ENCODE results near the gene APLP2.
"Not testable (repeated sequence)": the region's sequence is repeated elsewhere in the genome, so short reads cannot be mapped to it uniquely, and the experiment has no call there.

Gene APLP2

DNA sequence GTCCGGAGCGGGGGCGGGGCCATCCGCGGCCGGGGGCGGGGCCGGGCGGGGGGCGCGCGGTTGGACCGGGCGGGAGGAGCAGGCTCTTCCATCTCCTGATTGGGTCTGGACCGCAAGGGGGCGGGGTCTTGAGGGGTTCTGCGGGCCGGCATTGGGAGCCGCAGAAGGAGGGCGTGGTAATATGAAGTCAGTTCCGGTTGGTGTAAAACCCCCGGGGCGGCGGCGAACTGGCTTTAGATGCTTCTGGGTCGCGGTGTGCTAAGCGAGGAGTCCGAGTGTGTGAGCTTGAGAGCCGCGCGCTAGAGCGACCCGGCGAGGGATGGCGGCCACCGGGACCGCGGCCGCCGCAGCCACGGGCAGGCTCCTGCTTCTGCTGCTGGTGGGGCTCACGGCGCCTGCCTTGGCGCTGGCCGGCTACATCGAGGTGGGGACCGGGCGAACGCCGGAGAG lies at the start of gene APLP2:
TSS of gene APLP2 (plus strand) at position 236 of the 450 bp plus-strand sequence. CDS start at position 320, 84 bp downstream.
- no peaks in the 10 kb centered on the region for H3K36me3 Mint-ChIP-seq
- peak; percentile 90 for ATAC-seq (ENCODE audit: low read depth)
- H3K4me3 Mint-ChIP-seq: peak within 1 kb of the TSS; percentile 97
- H3K9me3 Mint-ChIP-seq: no peaks in the 10 kb centered on the region
- peak within 1 kb of the TSS; percentile 84 for H3K27ac Mint-ChIP-seq
- peaks cover 18% of the 10 kb centered on the region for H3K4me1 Mint-ChIP-seq
- DNase-seq (ENCODE audit: low spot score in 2 of 2): peak; percentile 90 to 97
- H3K27me3 Mint-ChIP-seq: peaks cover 8% of the 10 kb centered on the region

GRCh38 chr11:130020323-130020722 lies 49.4 kb upstream of the APLP2 start:
- ATAC-seq (ENCODE audit: low read depth): no peak
- peaks cover 28% of the 10 kb centered on the region for H3K27me3 Mint-ChIP-seq
- no peak for DNase-seq (ENCODE audit: low spot score in 2 of 2)
- peaks cover 3% of the 10 kb centered on the region for H3K9me3 Mint-ChIP-seq
- no peak overlapping the region for H3K4me3 Mint-ChIP-seq
- no peak overlapping the region for H3K27ac Mint-ChIP-seq
- peaks cover 11% of the 10 kb centered on the region for H3K4me1 Mint-ChIP-seq
- H3K36me3 Mint-ChIP-seq: peaks cover 3% of the 10 kb centered on the region

- H3K36me3 Mint-ChIP-seq; ATAC-seq (ENCODE audit: low read depth); DNase-seq (ENCODE audit: low spot score in 2 of 2); H3K9me3 Mint-ChIP-seq; H3K27ac Mint-ChIP-seq; H3K4me3 Mint-ChIP-seq: not testable (repeated sequence)
- Mint-ChIP-seq H3K27me3 (peaks cover 21% of the 10 kb centered on the region), H3K4me1 (peaks cover 11% of the 10 kb centered on the region)
Observed at GRCh38 chr11:130021606-130022005, 48.1 kb upstream of the APLP2 start.

DNA sequence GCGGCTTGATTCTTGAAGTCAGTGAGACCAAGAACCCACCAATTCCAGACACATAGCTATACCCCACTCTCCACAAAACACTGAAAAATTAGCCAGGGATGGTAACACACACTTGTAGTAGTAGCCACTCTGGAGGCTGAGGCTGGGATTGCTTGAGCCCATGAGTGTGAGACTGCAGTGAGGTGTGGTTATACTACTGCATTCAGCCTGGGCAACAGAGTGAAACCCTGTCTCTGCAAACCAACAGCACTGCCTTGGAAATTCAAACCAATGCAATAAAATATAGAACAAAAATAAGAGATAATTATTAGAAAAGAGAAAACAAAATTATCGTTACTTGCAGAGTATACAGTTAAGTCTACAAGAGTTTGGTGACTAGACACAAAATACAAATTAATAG lies 46.9 kb upstream of the APLP2 start:
- no peaks in the 10 kb centered on the region for H3K36me3 Mint-ChIP-seq
- H3K4me3 Mint-ChIP-seq: no peak overlapping the region
- ATAC-seq (ENCODE audit: low read depth): no peak
- H3K4me1 Mint-ChIP-seq: peaks cover 11% of the 10 kb centered on the region
- H3K27ac Mint-ChIP-seq: no peak overlapping the region
- DNase-seq (ENCODE audit: low spot score in 2 of 2): no peak
- H3K27me3 Mint-ChIP-seq: peaks cover 24% of the 10 kb centered on the region
- no peaks in the 10 kb centered on the region for H3K9me3 Mint-ChIP-seq

DNA sequence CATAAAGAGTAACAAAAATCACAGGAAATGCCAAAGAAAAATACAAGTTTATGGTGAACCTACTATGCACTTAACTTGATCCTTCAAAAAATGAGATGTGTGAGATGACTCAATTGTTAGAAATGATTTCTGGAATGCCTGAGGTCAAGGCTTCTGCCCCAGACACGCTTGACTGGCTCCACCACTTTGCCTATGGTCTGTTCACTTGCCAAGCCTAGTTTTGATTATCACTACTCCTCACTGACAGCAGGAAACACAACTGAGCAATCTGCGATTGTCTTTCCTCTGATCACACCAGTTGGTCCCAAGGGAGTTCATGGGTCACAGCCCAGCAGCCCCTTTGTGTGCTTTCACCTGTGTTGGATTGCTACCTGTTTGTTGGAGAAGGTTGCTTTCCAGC lies 46.5 kb upstream of the APLP2 start:
- ATAC-seq (ENCODE audit: low read depth): peak; percentile 98
- no peak overlapping the region for H3K27ac Mint-ChIP-seq
- H3K9me3 Mint-ChIP-seq: no peaks in the 10 kb centered on the region
- DNase-seq (ENCODE audit: low spot score in 2 of 2): peak; percentile 33 to 38
- H3K4me3 Mint-ChIP-seq: no peak overlapping the region
- peaks cover 27% of the 10 kb centered on the region for H3K27me3 Mint-ChIP-seq
- no peaks in the 10 kb centered on the region for H3K36me3 Mint-ChIP-seq
- H3K4me1 Mint-ChIP-seq: peaks cover 11% of the 10 kb centered on the region

GRCh38 chr11:130024361-130024760 lies 45.3 kb upstream of the APLP2 start:
- no peak overlapping the region for H3K4me3 Mint-ChIP-seq
- ATAC-seq (ENCODE audit: low read depth) (no peak), DNase-seq (ENCODE audit: low spot score in 2 of 2) (no peak)
- no peak overlapping the region for H3K27ac Mint-ChIP-seq
- H3K36me3 Mint-ChIP-seq: no peaks in the 10 kb centered on the region
- peaks cover 11% of the 10 kb centered on the region for H3K4me1 Mint-ChIP-seq
- peaks cover 28% of the 10 kb centered on the region for H3K27me3 Mint-ChIP-seq
- H3K9me3 Mint-ChIP-seq: no peaks in the 10 kb centered on the region

GRCh38 chr11:130025371-130025770 lies 44.3 kb upstream of the APLP2 start:
- no peak overlapping the region for H3K4me3 Mint-ChIP-seq
- no peaks in the 10 kb centered on the region for H3K9me3 Mint-ChIP-seq
- peaks cover 28% of the 10 kb centered on the region for H3K27me3 Mint-ChIP-seq
- H3K36me3 Mint-ChIP-seq: no peaks in the 10 kb centered on the region
- peaks cover 11% of the 10 kb centered on the region for H3K4me1 Mint-ChIP-seq
- ATAC-seq (ENCODE audit: low read depth) (no peak), DNase-seq (ENCODE audit: low spot score in 2 of 2) (no peak)
- no peak overlapping the region for H3K27ac Mint-ChIP-seq

DNA sequence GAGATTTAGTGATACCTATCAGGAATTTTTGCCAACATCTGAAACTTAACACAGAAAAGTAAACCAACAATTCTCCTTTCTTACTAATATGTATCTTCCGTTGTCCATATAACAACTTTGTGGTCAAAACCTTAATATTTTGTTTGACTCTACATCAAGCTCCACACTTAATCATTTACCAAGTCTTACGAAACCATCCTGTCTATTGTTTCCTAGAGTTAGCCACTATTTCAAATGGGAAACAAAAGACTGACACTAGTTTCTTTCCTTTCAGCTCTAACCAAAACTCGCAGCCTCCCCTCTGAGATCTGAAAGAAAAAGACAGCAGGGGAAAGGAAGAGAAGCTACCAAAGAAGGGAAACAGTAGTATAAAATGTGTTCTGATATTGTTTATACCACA lies 40.6 kb upstream of the APLP2 start:
- Mint-ChIP-seq H3K27me3 (peaks cover 22% of the 10 kb centered on the region), H3K4me1 (no peaks in the 10 kb centered on the region), H3K4me3 (no peak overlapping the region), H3K36me3 (no peaks in the 10 kb centered on the region), H3K27ac (no peak overlapping the region), H3K9me3 (no peaks in the 10 kb centered on the region)
- no peak for ATAC-seq (ENCODE audit: low read depth)
- no peak for DNase-seq (ENCODE audit: low spot score in 2 of 2)

DNA sequence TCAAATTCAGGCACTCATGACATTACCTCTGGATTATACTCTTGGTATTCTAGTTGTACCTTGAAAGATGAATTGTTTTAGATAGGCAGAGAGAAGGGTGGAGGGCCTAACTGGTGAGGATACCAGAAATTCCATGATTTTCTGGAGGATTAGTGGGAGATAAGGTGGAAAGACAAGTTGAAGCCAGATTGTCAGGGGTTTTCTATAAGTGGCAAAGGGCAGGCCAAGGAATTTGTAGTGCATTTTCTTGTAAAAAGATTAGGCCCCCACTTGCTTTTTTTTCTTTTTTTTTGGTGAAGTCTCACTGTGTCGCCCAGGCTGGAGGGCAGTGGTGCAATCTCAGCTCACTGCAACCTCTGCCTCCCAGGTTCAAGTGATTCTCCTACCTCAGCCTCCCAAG lies 38.6 kb upstream of the APLP2 start:
- Mint-ChIP-seq H3K4me3 (no peak overlapping the region), H3K36me3 (no peaks in the 10 kb centered on the region)

DNA sequence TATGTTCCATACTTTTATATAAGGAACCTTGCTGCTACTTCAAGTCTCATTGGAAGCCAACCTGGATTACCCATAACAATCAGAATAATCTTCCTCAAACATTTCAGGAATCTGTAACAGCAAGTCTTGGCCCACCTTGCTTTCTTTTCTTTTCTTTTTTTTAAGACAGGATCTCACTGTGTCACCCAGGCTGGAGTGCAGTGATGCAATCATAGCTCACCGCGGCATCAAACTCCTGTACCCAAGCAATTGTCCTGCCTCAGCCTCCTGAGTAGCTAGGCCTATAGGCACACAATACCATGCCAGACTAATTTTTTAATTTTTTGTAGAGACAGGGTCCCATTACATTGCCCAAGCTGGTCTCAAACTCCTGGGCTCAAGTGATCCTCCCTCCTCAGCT lies 37.7 kb upstream of the APLP2 start:
- no peaks in the 10 kb centered on the region for H3K36me3 Mint-ChIP-seq
- H3K4me1 Mint-ChIP-seq: no peaks in the 10 kb centered on the region
- H3K9me3 Mint-ChIP-seq: no peaks in the 10 kb centered on the region
- ATAC-seq (ENCODE audit: low read depth) (no peak), DNase-seq (ENCODE audit: low spot score in 2 of 2) (no peak)
- H3K27me3 Mint-ChIP-seq: peaks cover 24% of the 10 kb centered on the region
- H3K4me3 Mint-ChIP-seq: no peak overlapping the region
- no peak overlapping the region for H3K27ac Mint-ChIP-seq

More for the DNA sequence above, 38.6 kb upstream of the APLP2 start:
- H3K27me3 Mint-ChIP-seq: peaks cover 21% of the 10 kb centered on the region
- no peak for DNase-seq (ENCODE audit: low spot score in 2 of 2)
- H3K4me1 Mint-ChIP-seq: no peaks in the 10 kb centered on the region
- no peaks in the 10 kb centered on the region for H3K9me3 Mint-ChIP-seq
- no peak overlapping the region for H3K27ac Mint-ChIP-seq
- ATAC-seq (ENCODE audit: low read depth): no peak

DNA sequence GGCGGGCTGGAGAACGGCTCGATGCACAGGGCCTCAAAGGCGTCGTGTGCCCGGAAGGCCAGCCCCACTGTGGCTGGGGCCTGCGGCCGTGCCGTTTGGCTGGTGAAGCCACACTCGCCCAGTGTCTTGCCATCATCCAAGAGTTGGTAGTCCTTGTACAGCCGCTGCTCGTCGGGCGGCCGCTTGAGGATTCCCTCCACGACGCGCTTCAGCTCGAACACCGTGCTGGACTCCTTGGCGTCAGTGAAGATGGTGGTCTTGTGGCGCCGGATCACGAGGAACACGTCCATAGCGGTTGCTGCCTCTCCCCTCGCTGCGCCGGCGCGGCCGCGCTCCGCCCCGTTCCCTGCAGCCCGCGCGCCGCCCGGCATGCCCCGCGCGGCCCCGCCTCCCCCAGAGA lies 36.8 kb upstream of the APLP2 start:
- no peaks in the 10 kb centered on the region for H3K36me3 Mint-ChIP-seq
- no peak overlapping the region for H3K4me3 Mint-ChIP-seq
- H3K27me3 Mint-ChIP-seq: peaks cover 21% of the 10 kb centered on the region
- H3K27ac Mint-ChIP-seq: no peak overlapping the region
- ATAC-seq (ENCODE audit: low read depth) (no peak), DNase-seq (ENCODE audit: low spot score in 2 of 2) (no peak)
- H3K9me3 Mint-ChIP-seq: no peaks in the 10 kb centered on the region
- no peaks in the 10 kb centered on the region for H3K4me1 Mint-ChIP-seq

DNA sequence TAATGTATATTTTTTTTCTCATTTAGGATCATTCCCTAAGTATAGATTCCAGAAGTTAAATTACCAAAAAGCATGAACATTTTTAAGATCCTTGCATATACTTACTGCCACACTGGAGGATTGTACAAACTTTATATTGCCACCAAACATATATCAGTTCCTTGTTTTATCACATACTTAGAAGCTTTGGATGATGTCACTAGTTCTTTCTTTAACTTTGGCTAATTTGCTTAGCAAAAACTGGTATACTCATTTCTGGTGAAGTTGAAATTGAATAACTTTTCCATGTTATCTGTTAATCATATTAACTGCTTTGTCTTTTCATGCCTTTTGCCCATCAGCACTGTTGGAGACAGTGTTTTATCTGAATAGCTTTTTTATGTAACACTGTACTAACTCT lies 35.5 kb upstream of the APLP2 start:
- no peaks in the 10 kb centered on the region for H3K4me1 Mint-ChIP-seq
- DNase-seq (ENCODE audit: low spot score in 2 of 2): no peak

GRCh38 chr11:130037058-130037457 lies 32.6 kb upstream of the APLP2 start:
- DNase-seq (ENCODE audit: low spot score in 2 of 2) (no peak), ATAC-seq (ENCODE audit: low read depth) (no peak)
- peaks cover 2% of the 10 kb centered on the region for H3K4me1 Mint-ChIP-seq
- no peak overlapping the region for H3K27ac Mint-ChIP-seq
- H3K27me3 Mint-ChIP-seq: peaks cover 15% of the 10 kb centered on the region
- H3K4me3 Mint-ChIP-seq: no peak overlapping the region
- H3K9me3 Mint-ChIP-seq: no peaks in the 10 kb centered on the region
- H3K36me3 Mint-ChIP-seq: no peaks in the 10 kb centered on the region

More for the DNA sequence above, 35.5 kb upstream of the APLP2 start:
- H3K4me3 Mint-ChIP-seq: no peak overlapping the region
- H3K9me3 Mint-ChIP-seq: no peaks in the 10 kb centered on the region
- peaks cover 19% of the 10 kb centered on the region for H3K27me3 Mint-ChIP-seq
- H3K27ac Mint-ChIP-seq: no peak overlapping the region
- no peak for ATAC-seq (ENCODE audit: low read depth)
- H3K36me3 Mint-ChIP-seq: no peaks in the 10 kb centered on the region

- no peak for ATAC-seq (ENCODE audit: low read depth)
- H3K4me1 Mint-ChIP-seq: peaks cover 3% of the 10 kb centered on the region
- H3K27ac Mint-ChIP-seq: no peak overlapping the region
- H3K27me3 Mint-ChIP-seq: peaks cover 16% of the 10 kb centered on the region
- H3K9me3 Mint-ChIP-seq: no peaks in the 10 kb centered on the region
- H3K4me3 Mint-ChIP-seq: no peak overlapping the region
- no peak for DNase-seq (ENCODE audit: low spot score in 2 of 2)
- no peaks in the 10 kb centered on the region for H3K36me3 Mint-ChIP-seq
Observed at GRCh38 chr11:130037881-130038585, 31.7 kb upstream of the APLP2 start.

Data from memory B cell (primary cell).